Measurements from ENCODE around the gene SBNO1. TPM values are rescaled to one million over a fixed set of nuclear protein-coding genes. Genes with fewer than 3 reads are reported as not detected.
A peak's percentile ranks its signal among the peaks of the same experiment; 100 is the strongest.

Gene SBNO1
- total RNA-seq, 1 experiment from 2014 or later = 43.8 TPM

DNA sequence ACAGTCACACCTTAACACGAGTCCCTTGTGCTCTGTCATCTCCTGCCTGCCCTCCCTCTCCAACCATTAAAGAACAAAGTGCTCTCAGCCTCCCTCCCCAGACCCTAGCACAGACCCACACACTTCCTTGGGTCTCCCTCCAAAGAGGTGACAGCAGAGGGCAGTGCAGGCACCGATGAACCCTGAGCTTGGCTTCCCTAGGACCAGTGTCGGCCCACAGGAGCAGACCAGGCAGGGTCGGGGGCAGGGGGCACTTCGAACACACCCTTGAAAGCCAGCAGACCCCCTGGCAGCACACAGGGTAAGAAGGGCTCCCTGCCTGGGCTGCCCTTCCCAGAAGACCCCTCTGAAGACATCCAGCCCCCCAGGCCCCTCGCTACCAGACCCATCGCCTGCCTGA lies 100.0 kb downstream of the SBNO1 start:
- no peak overlapping the region for H3K9ac ChIP-seq (ENCODE audit: low read length)
- no peaks in the 10 kb centered on the region for H3K9me3 ChIP-seq (ENCODE audit: control insufficient read depth in 1 of 2, insufficient read depth in 1 of 2, low read depth in 1 of 2, low read length in 2 of 2)
- H2AFZ ChIP-seq (ENCODE audit: low read depth, low read length, poor library complexity, severe bottlenecking) = no peak overlapping the region
- H3K4me3 ChIP-seq (replicated peaks in 1 of 2; ENCODE audit: low read depth in 1 of 2, low read length in 2 of 2) = no peak overlapping the region
- no peaks in the 10 kb centered on the region for H3K9me2 ChIP-seq (ENCODE audit: insufficient read depth)
- no peaks in the 10 kb centered on the region for H4K20me1 ChIP-seq (ENCODE audit: insufficient read depth)
- no peak overlapping the region for H3K4me2 ChIP-seq (ENCODE audit: low read length)
- BruUV-seq (replicated peaks) = no TSS peak
- TF ChIP-seq, protein P1, sequence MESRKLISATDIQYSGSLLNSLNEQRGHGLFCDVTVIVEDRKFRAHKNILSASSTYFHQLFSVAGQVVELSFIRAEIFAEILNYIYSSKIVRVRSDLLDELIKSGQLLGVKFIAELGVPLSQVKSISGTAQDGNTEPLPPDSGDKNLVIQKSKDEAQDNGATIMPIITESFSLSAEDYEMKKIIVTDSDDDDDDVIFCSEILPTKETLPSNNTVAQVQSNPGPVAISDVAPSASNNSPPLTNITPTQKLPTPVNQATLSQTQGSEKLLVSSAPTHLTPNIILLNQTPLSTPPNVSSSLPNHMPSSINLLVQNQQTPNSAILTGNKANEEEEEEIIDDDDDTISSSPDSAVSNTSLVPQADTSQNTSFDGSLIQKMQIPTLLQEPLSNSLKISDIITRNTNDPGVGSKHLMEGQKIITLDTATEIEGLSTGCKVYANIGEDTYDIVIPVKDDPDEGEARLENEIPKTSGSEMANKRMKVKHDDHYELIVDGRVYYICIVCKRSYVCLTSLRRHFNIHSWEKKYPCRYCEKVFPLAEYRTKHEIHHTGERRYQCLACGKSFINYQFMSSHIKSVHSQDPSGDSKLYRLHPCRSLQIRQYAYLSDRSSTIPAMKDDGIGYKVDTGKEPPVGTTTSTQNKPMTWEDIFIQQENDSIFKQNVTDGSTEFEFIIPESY (IDR thresholded peaks at IDR 0.05; ENCODE audit: extremely low read depth, insufficient replicate concordance, low read length) = no peak
- TF ChIP-seq POLR2AphosphoS5 (IDR thresholded peaks at IDR 0.05; ENCODE audit: low read depth, low read length) (no peak), SP1 (IDR thresholded peaks at IDR 0.05; ENCODE audit: low read depth) (no peak), SIN3A (IDR thresholded peaks at IDR 0.05; ENCODE audit: low read depth) (no peak), RAD21 (IDR thresholded peaks at IDR 0.05; ENCODE audit: low read depth) (peak; percentile 46; the same call in 1 of the 2 replicates), CBX3 (IDR thresholded peaks at IDR 0.05; ENCODE audit: low read depth) (no peak), SRF (IDR thresholded peaks at IDR 0.05; ENCODE audit: low read depth) (no peak), CEBPB (IDR thresholded peaks at IDR 0.05; ENCODE audit: low read depth) (no peak), EZH2phosphoT487 (IDR thresholded peaks at IDR 0.05; ENCODE audit: borderline replicate concordance) (no peak), REST (IDR thresholded peaks at IDR 0.05; ENCODE audit: low read depth) (no peak)
- TF ChIP-seq, protein P2, sequence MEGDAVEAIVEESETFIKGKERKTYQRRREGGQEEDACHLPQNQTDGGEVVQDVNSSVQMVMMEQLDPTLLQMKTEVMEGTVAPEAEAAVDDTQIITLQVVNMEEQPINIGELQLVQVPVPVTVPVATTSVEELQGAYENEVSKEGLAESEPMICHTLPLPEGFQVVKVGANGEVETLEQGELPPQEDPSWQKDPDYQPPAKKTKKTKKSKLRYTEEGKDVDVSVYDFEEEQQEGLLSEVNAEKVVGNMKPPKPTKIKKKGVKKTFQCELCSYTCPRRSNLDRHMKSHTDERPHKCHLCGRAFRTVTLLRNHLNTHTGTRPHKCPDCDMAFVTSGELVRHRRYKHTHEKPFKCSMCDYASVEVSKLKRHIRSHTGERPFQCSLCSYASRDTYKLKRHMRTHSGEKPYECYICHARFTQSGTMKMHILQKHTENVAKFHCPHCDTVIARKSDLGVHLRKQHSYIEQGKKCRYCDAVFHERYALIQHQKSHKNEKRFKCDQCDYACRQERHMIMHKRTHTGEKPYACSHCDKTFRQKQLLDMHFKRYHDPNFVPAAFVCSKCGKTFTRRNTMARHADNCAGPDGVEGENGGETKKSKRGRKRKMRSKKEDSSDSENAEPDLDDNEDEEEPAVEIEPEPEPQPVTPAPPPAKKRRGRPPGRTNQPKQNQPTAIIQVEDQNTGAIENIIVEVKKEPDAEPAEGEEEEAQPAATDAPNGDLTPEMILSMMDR (IDR thresholded peaks at IDR 0.05 in 2 of 3, conservative IDR thresholded peaks at IDR 0.05 in 1 of 3; ENCODE audit: borderline replicate concordance in 1 of 3, insufficient read depth in 1 of 3, low read depth in 2 of 3, low read length in 2 of 3) = peak in 2 of 3 experiments; percentile 24 to 35; a peak in 2 of 6 replicates
- ATAC-seq (peak; percentile 70), DNase-seq (ENCODE audit: low read depth, low spot score) (no peak)
- CTCF ChIA-PET = no interaction called here
- H3K79me2 ChIP-seq (ENCODE audit: insufficient read depth, low read length) = peaks cover 46% of the 10 kb centered on the region
- RAD21 ChIA-PET (ENCODE audit: low non-redundant PET in 1 of 2, low total read pairs in 2 of 2, uncharacterized antibody in 2 of 2, unreplicated experiment in 2 of 2) = interaction anchor here in 1 of 2 experiments (0.6 kb wide), 1 partner anchor 203 kb away, joined by 3 read pairs; no protein-coding TSS in a partner anchor
- peaks cover 0 to under 1% of the 10 kb centered on the region in 2 experiments; a peak in 1 of 4 replicates for H3K4me1 ChIP-seq (ENCODE audit: control insufficient read depth in 1 of 2, insufficient read depth in 2 of 2, low read length in 2 of 2)
- peaks cover 27 to 39% of the 10 kb centered on the region in 2 experiments for H3K36me3 ChIP-seq (ENCODE audit: control insufficient read depth in 1 of 2, insufficient read depth in 2 of 2, low read length in 2 of 2)
- no peak overlapping the region for H3K27ac ChIP-seq (ENCODE audit: low read depth, low read length)
- no peaks in the 10 kb centered on the region for H3K27me3 ChIP-seq (ENCODE audit: insufficient read depth, low read length)
- intact Hi-C loops (cut with micrococcal nuclease) = no loop called here
- POLR2A ChIA-PET = no interaction called here

Measured in HCT116 (cell line).